K562 (cell line): Measurements from ENCODE around the gene PTPN1. TPM values are rescaled to one million over a fixed set of nuclear protein-coding genes. Genes with fewer than 3 reads are reported as not detected.

Source experiments
- BMI1 ChIP-seq: fragments of 150-350 bp; IDR thresholded peaks from 2 replicates; pipeline ENCODE4 v1.6.1; 2014; ENCODE audit warnings: low read length
- CTCF ChIP-seq, 3 experiments: IDR thresholded peaks in 2 of 3; conservative IDR thresholded peaks in 1 of 3; 2 replicates each; pipeline ENCODE4 v1.5.1; 2011 to 2012; ENCODE audit warnings: low read length in 3 of 3, mild to moderate bottlenecking in 3 of 3, control low read depth in 2 of 3, improper control_type of control experiment in 1 of 3, inconsistent platforms in 1 of 3, low read depth in 1 of 3, mixed read lengths in 1 of 3, moderate library complexity in 1 of 3; ENCODE audit not compliant: insufficient read depth in 2 of 3
- CTCFL ChIP-seq: IDR thresholded peaks from 2 replicates; pipeline ENCODE4 v1.6.1; 2011; ENCODE audit warnings: borderline replicate concordance, low read depth, mild to moderate bottlenecking, moderate library complexity, low read length; ENCODE audit not compliant: insufficient read depth, poor library complexity, severe bottlenecking
- E2F3 ChIP-seq: fragments of 250-450 bp; sonication (Bioruptor Pico); IDR thresholded peaks from 2 replicates; pipeline ENCODE4 v1.4.0; 2020; ENCODE audit warnings: mild to moderate bottlenecking
- GATAD2B ChIP-seq: fragments of 450-650 bp; IDR thresholded peaks from 2 replicates; pipeline ENCODE4 v1.6.1; 2017; ENCODE audit warnings: mild to moderate bottlenecking, borderline replicate concordance
- HDAC3 ChIP-seq: fragments of 450-650 bp; IDR thresholded peaks from 2 replicates; pipeline ENCODE4 v1.6.1; 2018; ENCODE audit warnings: borderline replicate concordance, mild to moderate bottlenecking, moderate library complexity; ENCODE audit not compliant: partially characterized antibody
- MAX ChIP-seq: sonication (generic); formaldehyde crosslinking; IDR thresholded peaks from 2 replicates; pipeline ENCODE4 v1.9.0; 2022; ENCODE audit warnings: mild to moderate bottlenecking, missing genetic modification reagents
- MAZ ChIP-seq, 2 experiments: fragments of 450-650 bp in 1 of 2; sonication (generic) in 1 of 2; formaldehyde crosslinking; IDR thresholded peaks in 1 of 2; conservative IDR thresholded peaks in 1 of 2; 2 replicates each; pipeline versions ENCODE4 v1.4.0 to v1.5.0; 2020; ENCODE audit warnings: mild to moderate bottlenecking in 1 of 2, missing genetic modification reagents in 1 of 2
- MNT ChIP-seq, 2 experiments: fragments of 450-650 bp; conservative IDR thresholded peaks; 2 replicates each; pipeline ENCODE4 v1.6.1; 2017; ENCODE audit warnings: mild to moderate bottlenecking in 2 of 2, moderate library complexity in 2 of 2
- POLR2G ChIP-seq: fragments of 200-400 bp; formaldehyde crosslinking; IDR thresholded peaks from 2 replicates; pipeline ENCODE4 v1.6.1; 2017; ENCODE audit warnings: low read depth, mild to moderate bottlenecking, antibody characterized with exemption, low read length, moderate library complexity
- PRPF4 ChIP-seq: fragments of 200-400 bp; formaldehyde crosslinking; IDR thresholded peaks from one replicate; pipeline ENCODE4 v1.6.1; 2017; ENCODE audit warnings: low read length, low read depth, mild to moderate bottlenecking; ENCODE audit not compliant: insufficient read depth, poor library complexity, severe bottlenecking
- RBM39 ChIP-seq: fragments of 200-400 bp; formaldehyde crosslinking; optimal IDR thresholded peaks from 2 replicates; pipeline ENCODE3; 2018; ENCODE audit warnings: low read depth, low read length
- SMC3 ChIP-seq: conservative IDR thresholded peaks from 2 replicates; pipeline ENCODE4 v1.6.1; 2011; ENCODE audit warnings: low read depth, low read length, improper control_type of control experiment; ENCODE audit not compliant: insufficient read depth
- TAL1 ChIP-seq: fragments of 450-650 bp; IDR thresholded peaks from 2 replicates; pipeline ENCODE4 v1.6.1; 2016; ENCODE audit warnings: mild to moderate bottlenecking
- TEAD1 ChIP-seq, 2 experiments: fragments of 450-650 bp in 1 of 2; sonication (generic) in 1 of 2; formaldehyde crosslinking; IDR thresholded peaks; 2 replicates each; pipeline versions ENCODE4 v1.4.0 to v1.8.0; 2020 to 2022; ENCODE audit warnings: mild to moderate bottlenecking in 2 of 2, missing genetic modification reagents in 1 of 2
- ZBTB1 ChIP-seq: sonication (generic); formaldehyde crosslinking; IDR thresholded peaks from 2 replicates; pipeline ENCODE4 v1.8.1; 2023; ENCODE audit warnings: missing genetic modification reagents, low read depth, mild to moderate bottlenecking, borderline replicate concordance
- ZBTB9 ChIP-seq: fragments of 450-650 bp; formaldehyde crosslinking; IDR thresholded peaks from 2 replicates; pipeline ENCODE4 v1.4.0; 2020; ENCODE audit warnings: mild to moderate bottlenecking, moderate library complexity
- ZNF436 ChIP-seq: fragments of 250-450, 450-650 bp; sonication (Bioruptor Pico); formaldehyde crosslinking; IDR thresholded peaks from 2 replicates; pipeline ENCODE4 v1.7.0; 2020; ENCODE audit warnings: mild to moderate bottlenecking
- polyA plus RNA-seq, 8 experiments: library from polyadenylated mRNA; depleted of rRNA in 4 of 8; stranded (reverse) in 5 of 8; unstranded in 3 of 8; fragments of >200 nt; fragmentation: Nextera tagmentation in 2 of 8; fragmentation: Illumina TruSeq in 1 of 8; extraction: Ambion mirVana in 2 of 8; extraction: Trizol in 1 of 8; gene quantifications; 2 replicates each; pipeline versions ENCODE4 v1.2.1 to v1.2.3, GENCODE V29; 2011 to 2014; ENCODE audit warnings: inconsistent platforms in 1 of 8, missing spikeins in 1 of 8
- total RNA-seq, 7 experiments: library from RNA; depleted of rRNA in 6 of 7; stranded (reverse); fragments of >200 nt in 6 of 7; fragmentation: Illumina TruSeq in 2 of 7; extraction: Trizol in 2 of 7; gene quantifications; 2 replicates each; pipeline versions ENCODE4 v1.2.1 to v1.2.3, GENCODE V29; 2011 to 2021; ENCODE audit warnings: low replicate concordance in 1 of 7

PTPN1 gene
- total and polyA plus RNA-seq, 9 of the 15 experiments (the other 6 are each of a cell fraction or from before 2014, with no cell fraction given), result 11.0 to 85.3 (median 54.0) TPM

GRCh38 chr20:50580016-50580747, 70.0 kb downstream of the PTPN1 start (continued):
- TF ChIP-seq CTCF (IDR thresholded peaks at IDR 0.05 in 2 of 3, conservative IDR thresholded peaks at IDR 0.05 in 1 of 3; ENCODE audit: insufficient read depth in 2 of 3, low read depth in 1 of 3, low read length in 3 of 3) (peak; percentile 82 to 93 (median 89)), BMI1 (no peak), ZNF436 (CRISPR knock-in tag) (no peak), POLR2G (peak; percentile 64), MAX (CRISPR knock-in tag) (no peak), RBM39 (no peak), MNT (conservative IDR thresholded peaks at IDR 0.05) (0 out of 4 replicates have a peak, but pooled peaks of 1 of the 2 experiments have one; percentile 21), E2F3 (CRISPR knock-in tag) (no peak), GATAD2B (no peak), ZBTB9 (CRISPR knock-in tag) (no peak), MAZ (CRISPR knock-in tag; conservative IDR thresholded peaks at IDR 0.05 in 1 of 2, IDR thresholded peaks at IDR 0.05 in 1 of 2) (peak in 1 of 2 experiments; percentile 46; a peak in 1 of 4 replicates), HDAC3 (no peak), TAL1 (no peak), SMC3 (peak; percentile 85), CTCFL (peak; percentile 53), TEAD1 (CRISPR knock-in tag; IDR thresholded peaks at IDR 0.05) (no peak), PRPF4 (no peak), ZBTB1 (CRISPR knock-in tag) (no peak)
